ENCODE results near the gene LIMS2.

LIMS2 gene

GRCh38 chr2:127656569-127657231 lies 18.6 kb downstream of the LIMS2 start:
- no peaks in the 10 kb centered on the region for H3K79me2 ChIP-seq (ENCODE audit: insufficient read depth, low read length)
- no peak overlapping the region for H3K9ac ChIP-seq (ENCODE audit: low read depth, low read length, poor library complexity, severe bottlenecking)
- no peak overlapping the region for H3K4me2 ChIP-seq (ENCODE audit: low read depth, low read length, poor library complexity, severe bottlenecking)
- no peak overlapping the region for H2AFZ ChIP-seq (ENCODE audit: low read length)
- H3K9me2 ChIP-seq (replicated peaks; ENCODE audit: low read depth, low read length) = no peaks in the 10 kb centered on the region
- no peak overlapping the region for H3K4me3 ChIP-seq (ENCODE audit: low read length, poor library complexity, severe bottlenecking)
- no peaks in the 10 kb centered on the region for H3F3A ChIP-seq (ENCODE audit: low read depth)
- no peaks in the 10 kb centered on the region for H3K9me3 ChIP-seq (ENCODE audit: insufficient read depth, low read depth, low read length)
- TF ChIP-seq, protein P1, sequence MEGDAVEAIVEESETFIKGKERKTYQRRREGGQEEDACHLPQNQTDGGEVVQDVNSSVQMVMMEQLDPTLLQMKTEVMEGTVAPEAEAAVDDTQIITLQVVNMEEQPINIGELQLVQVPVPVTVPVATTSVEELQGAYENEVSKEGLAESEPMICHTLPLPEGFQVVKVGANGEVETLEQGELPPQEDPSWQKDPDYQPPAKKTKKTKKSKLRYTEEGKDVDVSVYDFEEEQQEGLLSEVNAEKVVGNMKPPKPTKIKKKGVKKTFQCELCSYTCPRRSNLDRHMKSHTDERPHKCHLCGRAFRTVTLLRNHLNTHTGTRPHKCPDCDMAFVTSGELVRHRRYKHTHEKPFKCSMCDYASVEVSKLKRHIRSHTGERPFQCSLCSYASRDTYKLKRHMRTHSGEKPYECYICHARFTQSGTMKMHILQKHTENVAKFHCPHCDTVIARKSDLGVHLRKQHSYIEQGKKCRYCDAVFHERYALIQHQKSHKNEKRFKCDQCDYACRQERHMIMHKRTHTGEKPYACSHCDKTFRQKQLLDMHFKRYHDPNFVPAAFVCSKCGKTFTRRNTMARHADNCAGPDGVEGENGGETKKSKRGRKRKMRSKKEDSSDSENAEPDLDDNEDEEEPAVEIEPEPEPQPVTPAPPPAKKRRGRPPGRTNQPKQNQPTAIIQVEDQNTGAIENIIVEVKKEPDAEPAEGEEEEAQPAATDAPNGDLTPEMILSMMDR (conservative IDR thresholded peaks at IDR 0.05; ENCODE audit: low read length) = no peak
- TF ChIP-seq EZH2phosphoT487 (IDR thresholded peaks at IDR 0.05; ENCODE audit: borderline replicate concordance) = no peak
- no peaks in the 10 kb centered on the region for H4K20me1 ChIP-seq (ENCODE audit: insufficient read depth, low read length, poor library complexity, severe bottlenecking)
- H3K36me3 ChIP-seq (ENCODE audit: insufficient read depth, low read length) = no peaks in the 10 kb centered on the region
- no peaks in the 10 kb centered on the region for H3K4me1 ChIP-seq (ENCODE audit: insufficient read depth, low read length, poor library complexity, severe bottlenecking)
- H3K27me3 ChIP-seq (ENCODE audit: insufficient read depth, low read length, poor library complexity, severe bottlenecking) = no peaks in the 10 kb centered on the region

DNA sequence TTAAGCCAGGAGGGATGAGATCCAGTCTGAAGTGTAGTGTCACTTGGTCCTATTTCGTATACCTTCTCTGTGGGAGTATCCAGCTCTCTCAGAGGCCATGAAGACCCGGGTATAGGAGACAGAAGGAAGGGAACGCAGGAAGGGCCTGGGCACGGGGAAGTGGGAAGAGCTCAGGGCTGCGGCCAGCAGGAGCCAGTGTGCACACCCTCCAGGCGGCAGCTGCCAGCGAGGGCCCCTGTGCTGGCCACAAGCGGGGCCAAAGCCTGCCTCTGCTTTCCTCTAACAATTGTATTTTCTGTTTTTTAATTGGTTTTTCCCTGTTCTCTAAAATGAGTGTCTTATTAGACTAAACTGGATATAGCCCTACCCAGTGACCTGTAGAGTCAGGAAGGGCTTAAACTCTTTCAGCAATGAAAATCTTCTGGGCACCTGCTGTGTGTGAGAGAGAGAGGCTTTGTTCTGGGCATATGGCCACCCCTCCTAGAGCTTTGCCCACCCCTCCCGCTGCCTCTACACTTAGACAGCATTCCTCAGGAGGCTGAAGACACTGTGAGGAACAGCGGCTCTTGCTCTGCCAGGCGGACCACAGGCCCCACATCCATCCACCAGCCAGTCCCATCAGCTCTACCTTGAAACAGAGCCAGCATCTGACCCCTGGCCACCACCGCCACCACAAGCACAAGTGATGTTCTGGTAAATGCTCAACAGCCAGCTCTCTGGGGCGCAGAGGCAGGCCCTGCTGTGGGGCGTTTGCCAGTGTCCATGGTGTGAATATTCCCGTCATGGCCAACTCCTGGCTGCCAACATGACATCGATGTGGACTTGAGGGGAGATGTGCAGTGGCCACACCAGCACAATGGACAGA lies 19.9 kb downstream of the LIMS2 start:
- H3K4me1 ChIP-seq (ENCODE audit: insufficient read depth, low read length, poor library complexity, severe bottlenecking) = no peaks in the 10 kb centered on the region
- H4K20me1 ChIP-seq (ENCODE audit: insufficient read depth, low read length, poor library complexity, severe bottlenecking) = no peaks in the 10 kb centered on the region
- H3K9ac ChIP-seq (ENCODE audit: low read depth, low read length, poor library complexity, severe bottlenecking) = no peak overlapping the region
- TF ChIP-seq, protein P1 (conservative IDR thresholded peaks at IDR 0.05; ENCODE audit: low read length) = no peak
- TF ChIP-seq EZH2phosphoT487 (IDR thresholded peaks at IDR 0.05; ENCODE audit: borderline replicate concordance) = no peak
- H2AFZ ChIP-seq (ENCODE audit: low read length) = no peak overlapping the region
- no peaks in the 10 kb centered on the region for H3K36me3 ChIP-seq (ENCODE audit: insufficient read depth, low read length)
- no peak overlapping the region for H3K4me2 ChIP-seq (ENCODE audit: low read depth, low read length, poor library complexity, severe bottlenecking)
- no peaks in the 10 kb centered on the region for H3K79me2 ChIP-seq (ENCODE audit: insufficient read depth, low read length)
- no peaks in the 10 kb centered on the region for H3F3A ChIP-seq (ENCODE audit: low read depth)
- H3K27me3 ChIP-seq (ENCODE audit: insufficient read depth, low read length, poor library complexity, severe bottlenecking) = no peaks in the 10 kb centered on the region
- H3K4me3 ChIP-seq (ENCODE audit: low read length, poor library complexity, severe bottlenecking) = no peak overlapping the region
- no peaks in the 10 kb centered on the region for H3K9me3 ChIP-seq (ENCODE audit: insufficient read depth, low read depth, low read length)
- no peaks in the 10 kb centered on the region for H3K9me2 ChIP-seq (replicated peaks; ENCODE audit: low read depth, low read length)

DNA sequence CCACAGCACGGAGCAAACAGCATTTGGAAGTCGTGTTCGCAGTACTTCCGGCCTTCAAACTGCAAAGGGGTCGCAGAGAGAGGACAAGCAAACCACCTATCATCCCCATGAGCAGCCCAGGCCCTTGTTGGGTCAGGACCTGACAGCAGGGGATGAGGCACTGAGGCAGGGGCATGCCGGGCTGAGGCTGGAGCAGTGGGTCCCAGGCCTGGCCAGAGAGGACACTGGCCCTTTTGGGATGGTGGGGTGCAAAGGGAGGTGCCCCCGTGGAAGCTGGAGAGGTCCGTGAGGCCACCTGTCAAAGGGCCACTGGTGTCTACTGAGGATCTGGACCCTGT lies 20.5 kb downstream of the LIMS2 start:
- Histone ChIP-seq H2AFZ (ENCODE audit: low read length) (no peak overlapping the region), H3K9ac (ENCODE audit: low read depth, low read length, poor library complexity, severe bottlenecking) (no peak overlapping the region), H3K79me2 (ENCODE audit: insufficient read depth, low read length) (no peaks in the 10 kb centered on the region), H3K4me1 (ENCODE audit: insufficient read depth, low read length, poor library complexity, severe bottlenecking) (no peaks in the 10 kb centered on the region), H3F3A (ENCODE audit: low read depth) (no peaks in the 10 kb centered on the region), H3K4me2 (ENCODE audit: low read depth, low read length, poor library complexity, severe bottlenecking) (no peak overlapping the region), H3K27me3 (ENCODE audit: insufficient read depth, low read length, poor library complexity, severe bottlenecking) (no peaks in the 10 kb centered on the region), H3K4me3 (ENCODE audit: low read length, poor library complexity, severe bottlenecking) (no peak overlapping the region), H3K9me3 (ENCODE audit: insufficient read depth, low read depth, low read length) (no peaks in the 10 kb centered on the region), H3K36me3 (ENCODE audit: insufficient read depth, low read length) (no peaks in the 10 kb centered on the region), H3K9me2 (replicated peaks; ENCODE audit: low read depth, low read length) (no peaks in the 10 kb centered on the region), H4K20me1 (ENCODE audit: insufficient read depth, low read length, poor library complexity, severe bottlenecking) (no peaks in the 10 kb centered on the region)
- TF ChIP-seq, protein P1 (conservative IDR thresholded peaks at IDR 0.05; ENCODE audit: low read length) = no peak
- TF ChIP-seq EZH2phosphoT487 (IDR thresholded peaks at IDR 0.05; ENCODE audit: borderline replicate concordance) = no peak

All from Loucy (cell line).